Keratinocyte (primary cell): ENCODE results near the gene TCTN1.

Experiments used
- EZH2 ChIP-seq: IDR thresholded peaks from one replicate; pipeline ENCODE4 v1.6.1; 2012; ENCODE audit warnings: inconsistent platforms, mild to moderate bottlenecking, low read length, moderate library complexity
- TF ChIP-seq, protein P1 (sequence below), 3 experiments: IDR thresholded peaks in 1 of 3; conservative IDR thresholded peaks in 1 of 3; optimal IDR thresholded peaks in 1 of 3; 2 replicates in 2 of 3; 3 replicates in 1 of 3; pipeline versions ENCODE3 to v1.5.1; 2011; ENCODE audit warnings: low read length in 3 of 3, mild to moderate bottlenecking in 3 of 3, moderate library complexity in 2 of 3, control low read depth in 1 of 3, inconsistent platforms in 1 of 3; ENCODE audit not compliant: insufficient read depth in 2 of 3; ENCODE audit errors: extremely low read depth in 1 of 3

DNA sequence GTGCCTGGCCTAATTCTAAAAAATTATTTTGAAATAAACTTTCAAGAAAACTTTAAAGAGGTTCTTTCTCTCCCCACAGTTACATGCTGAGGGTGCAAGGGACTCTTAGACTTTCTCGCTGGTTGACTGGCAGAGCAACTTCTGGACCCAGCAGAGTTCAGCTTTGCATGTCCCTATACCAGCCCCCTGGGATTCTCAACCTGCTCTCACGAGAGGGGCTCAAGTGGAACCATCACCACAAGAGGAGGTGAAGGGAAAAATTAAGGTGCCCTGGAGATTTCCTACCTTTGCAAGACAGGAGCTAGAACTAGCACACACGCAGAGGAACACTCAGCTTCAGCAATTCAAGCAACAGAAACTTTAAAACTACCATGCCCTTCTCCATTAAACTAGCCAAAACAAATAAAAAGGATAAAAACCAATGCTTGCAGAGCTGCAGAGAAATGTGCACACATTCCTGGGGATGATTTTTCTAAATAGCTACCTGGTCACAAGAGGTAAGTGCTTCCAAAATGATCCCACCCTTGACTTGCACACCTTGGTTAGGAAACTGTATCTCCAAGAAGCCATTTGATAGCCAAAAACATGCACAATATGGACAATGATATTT, 72.5 kb downstream of the TCTN1 start:
- TF ChIP-seq, protein P1, sequence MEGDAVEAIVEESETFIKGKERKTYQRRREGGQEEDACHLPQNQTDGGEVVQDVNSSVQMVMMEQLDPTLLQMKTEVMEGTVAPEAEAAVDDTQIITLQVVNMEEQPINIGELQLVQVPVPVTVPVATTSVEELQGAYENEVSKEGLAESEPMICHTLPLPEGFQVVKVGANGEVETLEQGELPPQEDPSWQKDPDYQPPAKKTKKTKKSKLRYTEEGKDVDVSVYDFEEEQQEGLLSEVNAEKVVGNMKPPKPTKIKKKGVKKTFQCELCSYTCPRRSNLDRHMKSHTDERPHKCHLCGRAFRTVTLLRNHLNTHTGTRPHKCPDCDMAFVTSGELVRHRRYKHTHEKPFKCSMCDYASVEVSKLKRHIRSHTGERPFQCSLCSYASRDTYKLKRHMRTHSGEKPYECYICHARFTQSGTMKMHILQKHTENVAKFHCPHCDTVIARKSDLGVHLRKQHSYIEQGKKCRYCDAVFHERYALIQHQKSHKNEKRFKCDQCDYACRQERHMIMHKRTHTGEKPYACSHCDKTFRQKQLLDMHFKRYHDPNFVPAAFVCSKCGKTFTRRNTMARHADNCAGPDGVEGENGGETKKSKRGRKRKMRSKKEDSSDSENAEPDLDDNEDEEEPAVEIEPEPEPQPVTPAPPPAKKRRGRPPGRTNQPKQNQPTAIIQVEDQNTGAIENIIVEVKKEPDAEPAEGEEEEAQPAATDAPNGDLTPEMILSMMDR (optimal IDR thresholded peaks at IDR 0.05 in 1 of 3, IDR thresholded peaks at IDR 0.05 in 1 of 3, conservative IDR thresholded peaks at IDR 0.05 in 1 of 3; ENCODE audit: extremely low read depth in 1 of 3, insufficient read depth in 2 of 3, low read length in 3 of 3): no peak
- no peak for TF ChIP-seq EZH2
